Stimulated activated naive CD4-positive, alpha-beta T cell (primary cell): ENCODE data around the gene KLHL30.

ENCODE experiments used
- DNase-seq, 6 experiments: peaks; one replicate each; lab custom pipeline; 2025; lab: John Stamatoyannopoulos, UW

Gene KLHL30

DNA sequence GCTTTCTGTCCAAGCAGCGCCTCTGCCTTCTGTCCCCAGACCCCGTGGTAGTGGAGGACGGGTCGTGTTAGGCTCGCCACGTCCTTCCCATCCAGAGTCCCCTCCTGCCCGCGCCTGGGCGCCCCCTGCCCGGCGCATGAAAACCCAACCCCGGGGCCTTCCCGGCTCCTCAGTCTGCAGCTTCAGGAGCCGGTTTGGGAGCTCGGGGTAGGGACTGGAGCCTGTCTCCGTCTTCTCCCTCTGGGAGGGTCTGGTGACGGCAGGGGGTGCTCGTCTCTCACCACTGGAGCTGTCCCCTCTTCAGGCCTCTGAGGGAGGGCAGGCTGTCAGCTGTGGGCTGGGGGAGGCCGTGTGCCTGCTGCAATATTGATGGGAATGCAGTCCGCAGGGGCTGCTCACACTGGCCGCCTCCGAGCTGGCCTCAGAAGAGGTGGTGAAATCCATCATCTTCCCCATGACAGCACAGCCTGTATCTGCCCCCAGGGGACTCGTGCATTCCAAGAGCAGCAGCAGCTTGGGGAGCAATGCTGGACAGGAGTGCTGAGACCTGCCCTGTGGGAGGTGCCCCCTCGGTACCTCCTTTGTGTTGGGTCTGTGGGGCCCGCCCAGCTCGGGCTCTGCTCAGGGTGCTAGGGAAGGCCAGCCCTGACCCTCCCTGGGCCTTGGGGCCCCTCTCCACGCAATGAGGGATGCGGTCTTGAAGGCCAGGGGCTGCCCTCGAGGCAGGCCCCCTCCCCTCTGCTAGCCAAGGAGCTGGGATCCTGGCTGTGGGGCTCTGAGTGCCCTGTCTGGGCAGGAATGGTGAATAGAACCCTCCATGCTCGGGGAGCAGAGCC is 17.8 kb upstream of the KLHL30 start:
- no peak for DNase-seq

GRCh38 chr2:238121511-238122286 is 16.8 kb upstream of the KLHL30 start:
- DNase-seq, result no peak

- no peak for DNase-seq
These were observed 15.9 kb upstream of the KLHL30 start for GRCh38 chr2:238122287-238123217.

GRCh38 chr2:238123218-238123971 is 15.1 kb upstream of the KLHL30 start:
- no peak for DNase-seq

GRCh38 chr2:238123991-238124470 is 14.4 kb upstream of the KLHL30 start:
- no peak for DNase-seq

GRCh38 chr2:238124488-238125126 is 13.9 kb upstream of the KLHL30 start:
- no peak for DNase-seq

- DNase-seq, result no peak
These were observed 13.2 kb upstream of the KLHL30 start for GRCh38 chr2:238125127-238125885.

DNA sequence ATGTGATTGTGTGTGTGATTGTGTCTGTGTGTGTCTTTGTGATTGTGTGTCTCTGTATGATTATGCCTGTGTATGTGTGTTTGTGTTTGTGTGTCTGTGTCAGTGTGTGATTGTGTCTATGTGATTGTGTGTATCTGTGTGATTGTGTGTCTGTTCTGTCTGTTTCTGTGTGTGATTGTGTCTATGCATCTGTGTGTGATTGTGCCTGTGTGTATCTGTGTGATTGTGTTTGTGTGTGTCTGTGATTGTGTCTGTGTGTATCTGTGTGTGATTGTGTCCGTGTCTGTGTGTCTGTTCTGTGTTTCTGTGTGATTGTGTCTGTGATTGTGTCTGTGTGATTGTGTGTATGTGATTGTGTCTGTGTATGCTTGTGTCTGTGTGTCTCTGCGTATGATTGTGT is 12.1 kb upstream of the KLHL30 start:
- DNase-seq, result no peak

DNA sequence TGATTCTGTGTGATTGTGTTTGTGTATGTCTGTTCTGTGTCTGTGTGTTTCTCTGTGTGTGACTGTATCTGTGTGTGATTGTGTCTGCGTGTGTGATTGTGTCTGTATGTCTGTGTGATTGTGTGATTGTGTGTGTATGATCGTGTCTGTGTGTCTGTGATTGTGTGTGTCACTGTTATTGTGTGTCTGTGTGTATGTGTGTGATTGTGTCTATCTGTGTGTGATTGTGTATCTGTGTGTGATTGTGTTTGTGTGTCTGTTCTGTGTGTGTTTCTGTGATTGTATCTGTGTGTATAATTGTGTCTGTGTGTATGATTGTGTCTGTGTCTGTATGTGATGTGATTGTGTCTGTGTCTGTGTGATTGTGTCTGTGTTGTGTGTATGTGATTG is 11.7 kb upstream of the KLHL30 start:
- no peak for DNase-seq

DNA sequence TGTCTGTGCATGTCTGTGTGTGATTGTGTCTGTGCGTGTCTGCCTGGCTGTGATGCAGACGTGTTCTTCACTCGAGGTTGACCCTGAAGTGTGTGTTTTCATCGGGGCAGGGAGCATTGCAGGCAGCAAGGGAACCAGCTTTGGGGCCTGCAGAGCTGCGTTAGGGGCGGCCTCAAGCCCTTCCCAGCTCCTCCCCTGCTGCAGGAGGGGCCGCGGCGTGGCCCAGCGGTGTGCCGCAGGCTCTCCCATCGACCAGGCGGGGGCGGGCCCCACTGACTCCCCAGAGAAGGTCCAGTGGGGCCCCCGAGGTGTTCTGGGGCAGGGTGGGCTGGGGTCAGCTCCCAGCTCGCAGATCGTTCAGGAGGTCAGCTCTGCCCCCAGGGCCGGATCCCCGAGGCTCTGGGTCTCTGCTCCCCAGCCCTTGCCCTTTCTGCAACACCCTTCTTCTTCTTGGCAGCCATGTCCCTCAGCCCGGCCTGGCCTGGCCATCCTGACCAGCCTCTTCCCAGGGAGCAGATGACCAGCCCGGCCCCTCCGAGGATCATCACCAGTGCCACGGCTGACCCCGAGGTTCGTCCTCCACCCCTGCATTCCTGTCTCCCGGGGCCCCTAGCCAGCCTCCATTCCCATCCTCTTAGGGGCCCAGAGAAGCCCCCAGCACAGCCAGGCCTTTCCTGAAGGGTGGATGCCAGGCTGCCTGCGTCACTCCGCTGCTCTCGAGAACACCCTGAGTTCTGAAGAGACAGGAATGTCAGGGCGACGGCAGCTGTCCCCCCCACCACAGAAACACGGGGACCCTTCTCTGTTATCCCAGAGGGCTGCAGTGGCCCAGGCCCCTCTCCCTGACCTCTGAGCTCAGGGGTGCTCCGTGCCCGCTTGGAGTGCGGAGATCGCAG is 11.1 kb upstream of the KLHL30 start:
- no peak for DNase-seq

DNA sequence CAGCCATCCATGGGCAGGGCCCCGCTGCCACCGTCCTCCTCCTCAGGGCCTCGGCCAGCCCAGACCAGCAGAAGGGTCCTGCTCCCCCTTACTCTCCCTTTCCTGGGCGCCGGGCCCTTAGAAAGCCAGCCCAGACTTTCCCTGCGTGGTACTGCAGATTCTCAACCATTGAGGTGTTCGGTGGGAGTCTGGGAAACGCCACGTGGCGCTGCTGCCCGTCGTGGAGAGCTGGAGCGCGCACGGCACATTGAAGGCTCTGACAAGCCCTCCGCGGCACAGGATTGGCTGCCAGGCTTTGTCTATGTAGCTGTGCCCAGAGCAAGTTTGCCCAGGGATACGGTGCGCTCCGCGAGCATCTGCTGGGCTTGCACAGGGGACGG is 10.4 kb upstream of the KLHL30 start:
- DNase-seq, result no peak

GRCh38 chr2:238128534-238129001 is 9.9 kb upstream of the KLHL30 start:
- DNase-seq, result no peak

GRCh38 chr2:238129166-238130010 is 9.1 kb upstream of the KLHL30 start:
- no peak for DNase-seq

DNA sequence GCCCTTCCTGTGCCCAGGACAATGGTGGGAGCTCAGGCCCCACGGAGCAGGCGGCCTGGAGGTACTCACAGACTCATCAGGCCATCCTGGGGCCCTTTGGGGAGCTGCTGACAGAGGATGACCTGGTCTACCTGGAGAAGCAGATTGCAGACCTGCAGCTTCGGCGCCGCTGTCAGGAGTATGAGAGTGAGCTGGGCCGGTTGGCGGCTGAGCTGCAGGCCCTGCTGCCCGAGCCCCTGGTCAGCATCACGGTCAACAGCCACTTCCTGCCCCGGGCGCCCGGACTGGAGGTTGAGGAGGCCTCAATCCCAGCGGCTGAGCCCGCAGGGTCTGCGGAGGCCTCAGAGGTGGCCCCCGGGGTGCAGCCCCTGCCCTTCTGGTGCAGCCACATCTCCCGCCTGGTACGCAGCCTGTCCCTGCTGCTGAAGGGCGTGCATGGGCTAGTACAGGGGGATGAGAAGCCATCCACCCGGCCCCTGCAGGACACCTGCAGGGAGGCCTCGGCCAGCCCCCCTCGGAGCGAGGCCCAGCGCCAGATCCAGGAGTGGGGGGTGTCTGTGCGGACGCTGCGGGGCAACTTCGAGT is 8.3 kb upstream of the KLHL30 start:
- no peak for DNase-seq

GRCh38 chr2:238130696-238131628 is 7.5 kb upstream of the KLHL30 start:
- DNase-seq, result no peak

GRCh38 chr2:238131761-238132462 is 6.6 kb upstream of the KLHL30 start:
- no peak for DNase-seq
